DMS 273 treated with DMSO at 0.1 percent for 48 hours (cell line): ENCODE results near the gene FGFRL1.
A peak's percentile ranks its signal among the peaks of the same experiment; 100 is the strongest.

ENCODE experiments used
- DNase-seq: peaks from one replicate; lab custom pipeline; 2025; lab: John Stamatoyannopoulos, UW

Gene FGFRL1

DNA sequence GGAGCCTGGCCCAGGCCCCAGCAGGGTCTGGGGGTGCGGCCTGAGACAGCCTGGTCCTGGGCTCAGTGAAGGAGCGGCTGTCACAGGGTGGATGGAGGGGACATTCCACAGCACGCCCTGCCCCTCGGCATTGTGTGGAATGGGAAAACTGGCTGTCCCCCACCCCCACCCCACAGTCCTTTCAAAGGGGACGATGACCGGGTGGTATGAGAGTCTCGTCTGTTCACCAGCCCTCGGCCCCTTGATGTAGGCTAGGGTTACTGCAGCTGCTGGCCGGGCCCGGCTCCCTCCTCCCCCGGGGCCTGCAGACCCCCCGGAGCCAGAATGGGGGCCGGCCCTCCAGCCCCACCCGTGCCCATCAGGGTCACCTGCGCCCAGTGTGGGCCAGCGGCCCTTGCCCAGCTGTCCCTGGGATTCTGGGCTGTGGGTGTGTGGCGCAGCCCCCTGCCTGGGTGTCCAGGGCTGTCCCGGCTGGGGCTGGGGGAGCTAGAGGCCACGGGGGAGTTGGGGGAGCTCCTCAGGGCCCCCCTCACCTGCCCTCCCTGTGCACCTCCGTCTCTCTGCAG, 11.7 kb downstream of the FGFRL1 start:
- no peak for DNase-seq

DNA sequence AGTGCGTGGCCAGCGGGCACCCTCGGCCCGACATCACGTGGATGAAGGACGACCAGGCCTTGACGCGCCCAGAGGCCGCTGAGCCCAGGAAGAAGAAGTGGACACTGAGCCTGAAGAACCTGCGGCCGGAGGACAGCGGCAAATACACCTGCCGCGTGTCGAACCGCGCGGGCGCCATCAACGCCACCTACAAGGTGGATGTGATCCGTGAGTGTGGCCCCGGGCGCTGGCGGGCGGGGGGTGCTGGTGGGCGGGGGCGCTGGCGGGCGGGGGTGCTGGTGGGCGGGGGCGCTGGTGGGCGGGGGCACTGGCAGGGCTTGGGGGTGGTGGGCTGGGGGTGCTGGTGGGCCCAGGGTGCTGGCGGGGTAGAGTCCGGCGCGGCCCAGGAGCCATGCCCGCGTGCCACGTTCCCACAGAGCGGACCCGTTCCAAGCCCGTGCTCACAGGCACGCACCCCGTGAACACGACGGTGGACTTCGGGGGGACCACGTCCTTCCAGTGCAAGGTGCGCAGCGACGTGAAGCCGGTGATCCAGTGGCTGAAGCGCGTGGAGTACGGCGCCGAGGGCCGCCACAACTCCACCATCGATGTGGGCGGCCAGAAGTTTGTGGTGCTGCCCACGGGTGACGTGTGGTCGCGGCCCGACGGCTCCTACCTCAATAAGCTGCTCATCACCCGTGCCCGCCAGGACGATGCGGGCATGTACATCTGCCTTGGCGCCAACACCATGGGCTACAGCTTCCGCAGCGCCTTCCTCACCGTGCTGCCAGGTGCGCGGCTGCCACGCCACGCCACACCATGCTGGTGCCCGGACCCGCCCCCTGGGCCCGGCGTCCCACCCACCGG, 12.7 kb downstream of the FGFRL1 start:
- DNase-seq: no peak

DNA sequence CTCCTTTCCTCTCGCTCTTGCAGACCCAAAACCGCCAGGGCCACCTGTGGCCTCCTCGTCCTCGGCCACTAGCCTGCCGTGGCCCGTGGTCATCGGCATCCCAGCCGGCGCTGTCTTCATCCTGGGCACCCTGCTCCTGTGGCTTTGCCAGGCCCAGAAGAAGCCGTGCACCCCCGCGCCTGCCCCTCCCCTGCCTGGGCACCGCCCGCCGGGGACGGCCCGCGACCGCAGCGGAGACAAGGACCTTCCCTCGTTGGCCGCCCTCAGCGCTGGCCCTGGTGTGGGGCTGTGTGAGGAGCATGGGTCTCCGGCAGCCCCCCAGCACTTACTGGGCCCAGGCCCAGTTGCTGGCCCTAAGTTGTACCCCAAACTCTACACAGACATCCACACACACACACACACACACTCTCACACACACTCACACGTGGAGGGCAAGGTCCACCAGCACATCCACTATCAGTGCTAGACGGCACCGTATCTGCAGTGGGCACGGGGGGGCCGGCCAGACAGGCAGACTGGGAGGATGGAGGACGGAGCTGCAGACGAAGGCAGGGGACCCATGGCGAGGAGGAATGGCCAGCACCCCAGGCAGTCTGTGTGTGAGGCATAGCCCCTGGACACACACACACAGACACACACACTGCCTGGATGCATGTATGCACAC, 13.6 kb downstream of the FGFRL1 start:
- DNase-seq: no peak

DNA sequence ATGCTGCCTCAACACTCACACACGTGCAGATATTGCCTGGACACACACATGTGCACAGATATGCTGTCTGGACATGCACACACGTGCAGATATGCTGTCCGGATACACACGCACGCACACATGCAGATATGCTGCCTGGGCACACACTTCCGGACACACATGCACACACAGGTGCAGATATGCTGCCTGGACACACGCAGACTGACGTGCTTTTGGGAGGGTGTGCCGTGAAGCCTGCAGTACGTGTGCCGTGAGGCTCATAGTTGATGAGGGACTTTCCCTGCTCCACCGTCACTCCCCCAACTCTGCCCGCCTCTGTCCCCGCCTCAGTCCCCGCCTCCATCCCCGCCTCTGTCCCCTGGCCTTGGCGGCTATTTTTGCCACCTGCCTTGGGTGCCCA, 14.7 kb downstream of the FGFRL1 start:
- no peak for DNase-seq

DNA sequence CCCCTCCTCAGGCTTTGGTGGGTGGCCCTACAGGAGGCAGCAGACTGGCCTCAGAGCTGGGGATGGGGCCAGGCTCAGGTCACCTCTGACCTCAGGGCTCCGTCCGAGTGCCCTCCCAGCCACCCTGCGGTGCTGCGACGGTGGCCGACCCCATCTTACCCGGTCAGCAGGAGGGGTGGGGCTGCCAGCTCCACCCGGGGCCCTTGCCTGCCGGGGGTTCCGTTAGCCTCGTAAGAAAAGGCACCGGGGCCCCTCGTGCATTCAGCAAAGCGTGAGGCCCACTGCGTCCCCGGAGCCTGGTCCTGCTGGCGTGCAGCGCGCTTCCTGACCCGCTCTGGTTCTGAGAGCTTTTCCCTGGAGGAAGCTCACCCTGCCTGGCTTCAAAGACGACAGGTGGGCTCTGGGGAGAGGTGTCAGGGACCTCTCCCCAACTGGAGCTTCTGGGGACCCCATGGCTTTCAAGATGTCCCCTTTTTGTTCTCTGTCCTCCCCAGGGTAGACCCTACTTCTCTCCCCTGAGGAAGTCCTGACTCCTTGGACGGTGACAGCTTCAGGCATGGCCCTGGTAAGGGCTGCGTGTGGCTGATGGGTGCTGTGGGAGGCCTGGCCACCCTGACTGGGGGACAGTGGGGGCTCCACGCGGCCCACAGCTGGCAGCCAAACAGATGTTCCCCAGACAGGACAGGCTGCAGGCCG, 15.9 kb downstream of the FGFRL1 start:
- no peak for DNase-seq

DNA sequence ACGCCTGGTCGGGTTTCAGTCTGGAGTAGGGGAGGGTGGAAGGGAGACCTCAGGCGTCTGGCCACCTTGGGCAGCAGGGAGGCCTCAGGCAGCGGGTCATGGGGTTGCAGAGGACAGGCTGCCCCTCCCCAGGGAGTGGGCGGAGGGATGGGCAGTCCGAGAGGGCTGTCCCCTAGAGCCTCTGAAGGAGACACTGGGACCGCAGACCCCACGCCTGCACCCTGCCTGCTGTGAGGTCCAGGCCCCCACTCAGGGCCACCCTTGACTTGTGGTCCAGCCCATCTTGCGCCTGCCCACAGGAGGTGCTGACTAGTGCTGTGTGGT, 16.5 kb downstream of the FGFRL1 start:
- DNase-seq: no peak

DNA sequence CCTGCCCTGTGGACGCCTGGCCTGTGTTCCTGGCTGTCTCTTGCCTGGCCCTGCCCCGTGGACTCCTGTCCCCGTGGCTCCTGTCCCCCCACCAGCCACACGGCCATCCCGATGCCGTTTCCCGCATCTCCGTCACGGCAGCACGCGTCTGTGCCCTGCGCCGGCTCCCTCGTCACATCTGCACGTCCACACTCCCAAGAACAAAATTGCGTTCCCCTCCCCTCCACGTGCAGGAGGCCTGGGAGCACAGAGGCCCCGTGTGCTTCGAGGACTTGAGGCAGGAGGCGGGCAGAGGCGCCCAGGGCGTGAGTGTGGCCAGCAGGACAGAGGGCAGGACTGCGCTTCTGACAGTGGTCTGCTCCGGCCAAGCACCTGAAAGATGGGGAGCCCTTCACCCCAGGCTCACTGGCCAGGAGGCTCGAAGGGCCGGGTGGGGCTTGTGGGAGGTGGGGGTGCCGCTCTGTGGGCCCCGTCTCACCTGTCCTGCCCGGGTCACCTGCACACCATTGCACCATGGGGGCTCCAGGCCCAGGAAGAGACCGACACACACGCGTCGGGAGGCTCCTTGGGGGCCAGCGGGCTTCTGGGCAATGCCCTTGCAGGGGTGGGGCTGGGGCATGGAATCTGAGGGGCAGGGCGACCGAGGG, 17.3 kb downstream of the FGFRL1 start:
- DNase-seq: no peak

DNA sequence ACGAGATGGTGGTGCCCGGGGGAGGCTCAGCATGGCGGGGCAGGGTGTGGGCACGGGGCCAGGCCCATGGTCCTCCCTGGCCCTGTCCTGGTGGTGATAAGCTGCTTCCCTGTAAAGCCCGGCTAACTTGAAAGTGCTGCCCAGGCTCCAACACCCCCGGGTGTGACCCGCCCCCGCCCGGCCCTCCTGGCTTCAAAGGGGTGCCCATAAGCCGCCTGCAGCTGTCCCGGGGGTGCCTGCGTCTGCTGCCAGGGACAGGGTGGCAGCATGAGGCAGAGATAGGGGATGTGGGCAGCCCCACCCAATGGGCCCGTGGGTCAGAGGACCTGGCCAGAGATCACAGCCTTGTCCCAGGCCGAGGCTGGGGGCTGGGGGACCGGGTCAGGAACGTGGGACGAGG, 18.1 kb downstream of the FGFRL1 start:
- DNase-seq: no peak

DNA sequence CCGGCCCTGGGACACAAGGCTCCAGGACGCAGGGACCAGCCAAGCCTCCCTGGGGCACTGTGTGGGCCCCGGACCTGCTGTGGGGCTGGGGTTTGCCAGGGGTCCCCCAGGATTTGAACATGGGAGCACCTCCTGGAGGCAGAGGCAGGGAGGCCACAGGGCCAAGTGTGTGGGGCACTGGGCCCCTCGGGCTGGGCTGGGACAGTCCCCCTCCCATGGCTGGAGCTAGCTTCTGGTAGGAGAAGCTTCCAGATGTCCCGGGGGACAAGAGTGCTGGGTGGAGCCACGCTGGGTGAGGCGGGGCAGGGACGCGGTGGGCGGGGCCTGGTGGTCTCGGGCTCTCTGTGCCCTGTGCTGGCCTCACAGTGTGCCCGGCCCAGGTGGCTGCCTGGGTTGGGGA, 18.6 kb downstream of the FGFRL1 start:
- DNase-seq: no peak

DNA sequence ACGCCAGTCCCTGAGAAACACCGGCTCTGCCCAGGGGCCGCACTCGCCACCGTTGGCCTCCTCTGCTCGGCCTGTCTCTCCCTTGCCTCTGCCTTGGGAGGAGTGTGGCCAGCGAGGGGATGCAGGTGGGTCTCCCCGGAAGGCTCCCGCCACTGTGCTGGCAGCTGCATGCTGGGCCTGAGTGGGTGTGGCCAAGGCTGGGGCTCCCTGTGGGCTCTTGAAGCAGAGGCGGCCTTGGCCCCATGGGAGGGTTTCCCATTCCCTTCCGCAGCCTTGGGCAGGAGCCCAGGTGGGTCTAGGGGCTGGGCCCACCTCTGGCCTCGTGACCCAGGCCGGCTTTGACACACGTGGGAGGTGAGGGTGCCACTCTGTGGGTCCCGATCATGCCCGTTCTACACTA, 19.1 kb downstream of the FGFRL1 start:
- no peak for DNase-seq

DNA sequence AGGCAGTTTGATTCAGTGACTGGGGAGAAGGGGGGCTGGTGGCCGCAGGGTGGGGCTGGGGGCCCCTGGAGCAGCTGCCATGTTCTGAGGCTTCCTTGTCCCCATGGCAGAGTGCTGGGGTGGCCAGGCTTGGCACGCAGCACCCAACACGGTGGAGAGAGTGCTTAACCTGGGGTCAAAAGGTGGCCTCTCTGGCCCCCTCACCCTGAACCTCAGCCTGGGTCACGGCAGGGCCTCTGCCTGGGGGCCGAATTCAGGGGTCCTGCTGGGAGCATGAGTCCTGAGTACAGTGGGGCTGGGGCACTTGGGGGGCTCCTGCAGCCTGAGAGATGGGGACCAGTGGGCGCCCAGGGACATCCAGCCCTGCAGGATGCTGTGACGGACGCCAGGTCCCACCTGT, 19.9 kb downstream of the FGFRL1 start:
- no peak for DNase-seq

DNA sequence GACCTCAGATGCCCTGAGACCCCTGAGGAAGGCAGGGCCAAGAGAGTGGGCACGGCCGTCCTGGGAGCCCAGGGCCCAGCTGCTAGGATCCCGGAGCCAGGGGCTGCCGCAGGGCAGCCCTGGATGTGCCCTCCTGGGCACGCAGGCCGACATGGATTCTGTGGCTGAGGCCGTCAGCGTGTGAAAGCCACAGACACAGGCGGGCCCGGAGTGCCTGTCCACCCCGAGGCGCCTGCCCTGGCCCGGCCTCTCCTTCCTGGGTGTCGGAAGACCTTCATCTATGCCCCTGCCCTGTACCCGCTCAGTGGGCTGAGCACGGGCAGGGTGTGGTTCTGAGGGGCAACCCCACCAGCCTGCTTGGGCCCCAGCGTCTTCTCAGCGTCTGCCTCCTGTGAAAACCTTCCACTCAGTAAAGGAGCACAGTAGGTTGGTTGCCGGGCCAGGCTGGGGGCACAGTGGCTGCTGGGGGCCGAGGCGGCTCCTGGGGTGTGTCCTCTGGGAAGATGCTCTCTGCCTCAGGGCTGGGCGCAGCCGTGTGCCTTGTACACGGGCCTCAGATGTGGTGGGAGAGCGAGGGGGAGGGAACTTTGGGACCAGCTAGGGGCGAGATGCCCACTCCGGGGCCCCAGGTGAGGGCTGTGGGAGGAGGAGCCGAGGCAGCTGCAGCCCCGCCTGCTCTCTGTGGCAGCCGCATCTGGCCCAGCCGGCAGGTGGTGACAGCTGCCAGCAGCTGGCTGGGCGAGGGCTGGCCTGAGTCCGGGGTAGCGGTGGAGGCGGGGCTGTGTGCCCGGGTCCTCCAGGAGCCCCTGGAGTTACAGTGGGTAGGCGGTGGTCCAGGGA, 20.8 kb downstream of the FGFRL1 start:
- no peak for DNase-seq

DNA sequence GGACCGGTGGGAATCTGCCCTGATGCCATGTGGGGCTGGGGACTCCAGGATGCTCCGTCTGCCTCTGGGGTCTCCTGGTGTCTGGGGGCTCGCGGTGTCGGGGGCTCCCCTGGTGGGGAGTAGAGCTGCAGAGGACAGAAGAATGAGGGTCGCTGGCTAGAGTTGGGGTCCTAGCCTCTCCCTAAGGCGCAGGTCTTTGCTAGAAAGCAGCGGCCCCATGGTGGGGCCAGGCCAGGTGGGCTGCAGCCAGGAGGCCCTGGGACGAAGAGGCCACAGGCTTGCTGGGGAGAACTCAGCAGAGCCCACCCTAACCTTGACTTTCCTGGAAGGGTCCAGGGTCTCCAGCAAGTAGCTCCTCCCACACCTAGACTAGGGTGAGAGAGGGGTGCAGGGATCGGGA, 21.4 kb downstream of the FGFRL1 start:
- no peak for DNase-seq

DNA sequence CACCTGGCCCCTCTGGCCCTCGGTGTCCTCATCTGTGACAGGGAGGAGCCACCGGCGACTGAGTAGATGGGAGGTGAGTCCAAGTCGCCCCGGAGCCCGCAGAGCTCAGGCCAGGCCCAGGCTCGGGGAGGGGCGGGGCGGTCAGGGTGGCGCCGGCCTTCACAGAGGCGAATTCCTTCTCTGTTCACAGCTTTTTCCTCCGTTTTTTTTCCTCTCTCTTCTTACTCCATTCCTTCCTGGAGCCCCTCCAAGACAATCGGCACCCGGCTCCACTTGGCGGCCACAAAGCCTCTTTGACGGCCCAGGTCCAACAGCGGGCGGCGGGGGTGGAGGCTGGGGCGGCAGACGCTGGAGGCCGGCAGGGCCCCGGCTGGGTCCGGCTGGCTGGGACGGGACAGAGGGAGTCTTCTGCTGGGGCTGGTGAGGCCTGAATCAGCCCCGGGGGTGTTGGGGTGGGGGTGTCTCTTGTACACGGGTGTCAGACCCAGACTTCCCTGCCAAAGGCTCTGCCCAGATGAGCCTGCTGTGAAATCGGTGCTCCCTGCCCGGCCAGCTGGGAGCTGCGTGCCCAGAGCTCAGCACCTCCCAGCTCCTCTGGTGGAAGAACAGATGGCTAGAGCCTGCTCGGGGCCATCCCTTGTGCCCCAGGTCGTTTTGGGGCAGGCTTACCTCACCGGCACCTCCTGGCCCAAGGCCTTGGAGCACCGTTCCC, 22.6 kb downstream of the FGFRL1 start:
- peak; percentile 28 for DNase-seq

DNA sequence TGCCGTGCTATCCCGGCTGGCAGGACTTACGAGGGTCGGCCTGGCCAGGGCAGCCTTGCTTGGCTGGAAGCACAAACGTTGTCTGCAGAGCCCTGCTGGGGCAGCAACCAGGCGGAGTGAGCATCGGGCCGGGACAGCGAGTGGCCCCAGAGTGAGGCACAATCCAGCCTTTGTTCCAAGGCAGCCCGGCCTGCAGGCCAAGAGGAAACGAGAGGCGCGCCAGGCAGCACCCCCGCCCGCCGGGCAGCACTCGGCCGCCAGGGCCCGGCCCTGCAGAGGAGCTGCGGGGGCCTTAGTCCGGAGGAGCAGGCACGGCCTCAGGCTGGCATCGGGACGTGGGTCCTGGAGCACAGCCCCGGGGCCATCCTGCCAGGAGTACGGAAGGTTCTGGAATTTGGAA, 24.1 kb downstream of the FGFRL1 start:
- DNase-seq: no peak

DNA sequence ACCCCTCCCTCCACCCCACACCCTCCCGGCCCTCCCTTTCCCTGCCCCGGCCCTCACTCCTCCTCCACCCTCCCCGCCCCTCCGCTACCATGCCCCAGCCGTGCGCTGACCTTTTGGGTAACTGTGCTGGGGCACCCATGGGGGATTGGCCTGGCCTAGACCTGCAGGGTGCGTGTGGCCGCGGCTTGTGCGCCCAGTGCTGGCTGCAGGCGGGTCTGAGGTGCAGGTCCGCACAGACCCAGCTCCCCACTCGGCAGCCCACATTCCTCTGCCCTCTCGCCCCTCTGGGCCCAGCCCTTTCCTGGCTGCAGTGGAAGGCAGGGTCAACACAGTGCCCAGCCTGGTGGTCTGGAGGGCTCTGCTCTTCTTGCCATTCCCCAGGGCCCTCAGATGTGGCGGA, 24.7 kb downstream of the FGFRL1 start:
- no peak for DNase-seq

DNA sequence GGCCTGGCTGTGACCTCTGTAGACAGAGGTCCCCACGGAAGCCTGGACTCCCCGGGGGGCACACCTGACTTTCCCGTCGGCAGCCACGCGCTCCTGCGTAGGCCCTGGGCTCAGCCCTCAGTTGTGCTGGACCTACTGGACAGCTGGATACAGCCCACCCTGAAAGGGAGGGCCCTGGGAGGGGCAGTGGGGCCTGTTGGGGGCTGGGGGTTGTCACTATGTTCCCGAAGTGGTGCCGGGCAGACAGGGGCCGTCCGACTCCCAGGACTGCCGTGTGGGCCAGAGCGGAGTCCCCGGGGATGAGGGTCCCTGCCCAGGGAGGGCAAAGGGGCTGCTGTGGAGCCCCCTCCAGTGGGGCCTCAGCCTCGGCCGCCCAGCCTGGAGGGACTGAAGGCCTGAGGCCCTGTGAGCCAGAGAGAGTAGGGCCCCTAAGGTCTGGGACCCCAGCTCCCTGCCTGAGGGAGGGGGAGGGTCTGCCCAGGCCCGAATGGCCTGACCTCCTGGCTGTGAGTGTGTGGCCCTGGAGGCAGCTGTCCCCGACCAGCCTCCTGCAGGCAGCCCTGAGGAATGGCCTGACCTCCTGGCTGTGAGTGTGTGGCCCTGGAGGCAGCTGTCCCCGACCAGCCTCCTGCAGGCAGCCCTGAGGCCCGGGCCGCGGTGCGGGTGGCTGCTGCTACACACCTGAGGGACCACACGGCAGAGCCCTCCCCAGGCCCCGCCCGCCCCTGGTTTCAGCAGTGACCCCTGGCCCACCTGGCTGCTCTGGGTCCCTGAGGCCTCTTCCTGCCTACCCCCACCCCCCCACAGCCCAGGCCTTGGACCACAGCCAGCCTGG, 25.8 kb downstream of the FGFRL1 start:
- no peak for DNase-seq

DNA sequence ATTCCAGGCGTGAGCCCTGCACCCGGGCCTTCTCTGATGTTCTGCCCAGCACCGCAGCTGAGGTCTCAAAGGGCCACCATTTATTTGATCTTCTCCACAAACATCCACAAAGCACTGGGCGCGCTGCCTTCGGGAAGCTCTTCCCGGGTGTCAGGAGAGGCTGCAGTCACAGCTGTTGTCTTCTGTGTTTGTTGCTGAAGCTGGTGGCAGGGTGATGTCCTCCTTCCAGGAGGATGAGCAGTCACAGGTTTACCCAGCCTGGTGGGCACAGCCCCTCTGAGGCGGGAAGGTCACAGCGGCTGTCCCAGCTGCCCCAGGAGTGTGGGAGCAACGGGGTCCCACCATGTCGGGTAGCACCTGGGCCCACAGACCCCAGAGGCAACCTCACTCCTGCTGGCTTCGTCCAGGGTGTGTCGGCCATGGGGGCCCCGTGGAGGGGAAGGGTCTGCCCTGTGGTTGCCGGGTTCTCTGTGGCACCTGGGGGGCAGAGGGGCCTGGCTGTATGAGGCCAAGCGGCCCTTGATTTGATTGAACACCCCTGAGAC, 27.6 kb downstream of the FGFRL1 start:
- no peak for DNase-seq

DNA sequence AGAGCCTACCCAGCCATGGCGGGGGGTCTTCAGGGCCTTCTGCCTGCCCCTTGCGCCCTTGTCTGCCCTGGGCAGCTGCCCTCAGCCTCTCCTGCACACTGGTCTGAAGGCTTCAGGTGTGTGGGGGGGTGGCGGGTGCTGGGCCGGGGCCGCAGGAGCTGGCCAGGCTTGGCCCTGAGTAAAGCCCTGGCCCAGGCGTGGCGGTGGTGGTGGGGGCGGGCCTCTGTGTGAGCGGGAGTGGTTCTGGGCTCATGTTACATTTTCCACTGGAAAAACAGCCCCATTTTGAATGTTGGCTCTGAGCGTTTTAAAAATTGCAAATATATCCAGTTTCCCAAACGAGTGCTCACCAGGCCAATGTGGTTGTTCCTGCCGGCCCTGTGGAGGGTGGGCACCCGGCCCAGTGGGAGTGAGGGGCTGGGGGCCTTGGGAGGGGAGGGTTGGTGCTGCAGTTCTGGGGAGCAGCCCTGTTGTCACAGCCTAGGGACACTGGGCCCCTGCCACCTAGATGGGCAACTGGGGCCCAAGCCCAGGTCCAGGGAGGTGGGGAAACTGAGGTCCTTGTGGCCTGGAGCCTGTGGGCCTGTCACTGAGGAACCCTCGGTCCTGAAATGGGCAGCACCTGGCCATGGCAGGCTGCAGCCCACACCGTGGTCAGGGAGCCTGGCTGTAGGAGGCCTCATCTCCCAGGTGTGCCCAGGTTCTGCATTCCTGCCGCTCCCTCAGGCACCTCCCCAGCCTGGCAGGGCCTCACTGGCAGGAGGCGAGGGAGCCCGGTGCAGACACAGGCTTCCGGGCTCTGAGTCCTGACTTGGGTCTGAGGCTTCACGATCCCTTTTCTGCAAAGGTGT, 28.3 kb downstream of the FGFRL1 start:
- no peak for DNase-seq
